ENCODE measurements around the gene NDNF. TPM values are rescaled to one million over a fixed set of nuclear protein-coding genes. Genes with fewer than 3 reads are reported as not detected.

Gene NDNF
- total RNA-seq = not detected
- polyA plus RNA-seq = under 1 TPM in 1 of 4 donors, not detected in 3; 0.11 TPM

- H3K4me1 Mint-ChIP-seq = peaks cover 0 to 29% (median 12%) of the 10 kb centered on the region in 4 donors
Observed at GRCh38 chr4:121072224-121073003, at the start of gene NDNF. Gene NDNF (minus strand): TSS chr4:121072535. CDS start chr4:121045837, 26,698 bp downstream.

GRCh38 chr4:121119715-121120114, 47.4 kb upstream of the NDNF start:
- ATAC-seq (ENCODE audit: low read depth in 2 of 2) = no peak

More at GRCh38 chr4:121072224-121073003, at the start of gene NDNF:
- Histone ChIP-seq H3K4me3 (ENCODE audit: low read depth, low read length) (peak within 1 kb of the TSS; percentile 42), H3K4me1 (ENCODE audit: control insufficient read depth, insufficient read depth, low read length, poor library complexity, severe bottlenecking) (peaks cover 27% of the 10 kb centered on the region), H3K27ac (ENCODE audit: insufficient read depth, low read length, poor library complexity, severe bottlenecking) (no peak within 1 kb of the TSS), H3K27me3 (ENCODE audit: control insufficient read depth, insufficient read depth, low read length) (peaks cover 49% of the 10 kb centered on the region), H3K9me3 (ENCODE audit: control insufficient read depth in 2 of 2, low read length in 2 of 2) (no peaks in the 10 kb centered on the region), H3K36me3 (ENCODE audit: control insufficient read depth, insufficient read depth, low read length) (no peaks in the 10 kb centered on the region)
- peak; percentile 17 to 29 (median 17) for DNase-seq
- H3K9me3 Mint-ChIP-seq = peaks cover 0 to 3% (median 0%) of the 10 kb centered on the region in 7 donors
- peak; percentile 36 to 50 for ATAC-seq (ENCODE audit: low read depth in 2 of 2)
- H3K36me3 Mint-ChIP-seq = no peaks in the 10 kb centered on the region
- H3K4me3 Mint-ChIP-seq = peak within 1 kb of the TSS; percentile 82 to 92 (median 86)
- peak within 1 kb of the TSS in 1 of 3 donors; percentile 36 for H3K27ac Mint-ChIP-seq
- peaks cover 90% of the 10 kb centered on the region for H3K27me3 Mint-ChIP-seq

GRCh38 chr4:121118344-121118743, 46.0 kb upstream of the NDNF start:
- ATAC-seq (ENCODE audit: low read depth in 2 of 2) = no peak

More at GRCh38 chr4:121119715-121120114, 47.4 kb upstream of the NDNF start:
- Histone ChIP-seq H3K4me1 (ENCODE audit: control insufficient read depth, insufficient read depth, low read length, poor library complexity, severe bottlenecking) (no peaks in the 10 kb centered on the region), H3K27me3 (ENCODE audit: control insufficient read depth, insufficient read depth, low read length) (no peaks in the 10 kb centered on the region), H3K27ac (ENCODE audit: insufficient read depth, low read length, poor library complexity, severe bottlenecking) (no peak overlapping the region), H3K36me3 (ENCODE audit: control insufficient read depth, insufficient read depth, low read length) (no peaks in the 10 kb centered on the region), H3K9me3 (ENCODE audit: control insufficient read depth in 2 of 2, low read length in 2 of 2) (no peaks in the 10 kb centered on the region), H3K4me3 (ENCODE audit: low read depth, low read length) (no peak overlapping the region)
- H3K27me3 Mint-ChIP-seq = no peaks in the 10 kb centered on the region
- DNase-seq = no peak
- no peak overlapping the region for H3K27ac Mint-ChIP-seq
- peaks cover 0 to 1% (median 0%) of the 10 kb centered on the region in 7 donors for H3K9me3 Mint-ChIP-seq
- H3K4me1 Mint-ChIP-seq = peaks cover 0 to 8% (median 5%) of the 10 kb centered on the region in 4 donors
- H3K36me3 Mint-ChIP-seq = peaks cover 4% of the 10 kb centered on the region
- H3K4me3 Mint-ChIP-seq = no peak overlapping the region

GRCh38 chr4:121114756-121115155, 42.4 kb upstream of the NDNF start:
- DNase-seq = no peak

More at GRCh38 chr4:121118344-121118743, 46.0 kb upstream of the NDNF start:
- Histone ChIP-seq H3K27ac (ENCODE audit: insufficient read depth, low read length, poor library complexity, severe bottlenecking) (no peak overlapping the region), H3K4me3 (ENCODE audit: low read depth, low read length) (no peak overlapping the region), H3K27me3 (ENCODE audit: control insufficient read depth, insufficient read depth, low read length) (no peaks in the 10 kb centered on the region), H3K9me3 (ENCODE audit: control insufficient read depth in 2 of 2, low read length in 2 of 2) (no peaks in the 10 kb centered on the region), H3K4me1 (ENCODE audit: control insufficient read depth, insufficient read depth, low read length, poor library complexity, severe bottlenecking) (no peaks in the 10 kb centered on the region), H3K36me3 (ENCODE audit: control insufficient read depth, insufficient read depth, low read length) (no peaks in the 10 kb centered on the region)
- no peak overlapping the region for H3K27ac Mint-ChIP-seq
- peaks cover 3 to 12% (median 8%) of the 10 kb centered on the region in 4 donors for H3K4me1 Mint-ChIP-seq
- H3K36me3 Mint-ChIP-seq = peaks cover 4% of the 10 kb centered on the region
- DNase-seq = peak in 1 of 3 donors; percentile 37
- no peaks in the 10 kb centered on the region for H3K27me3 Mint-ChIP-seq
- H3K4me3 Mint-ChIP-seq = no peak overlapping the region
- peaks cover 0 to 1% (median 0%) of the 10 kb centered on the region in 7 donors for H3K9me3 Mint-ChIP-seq

GRCh38 chr4:121112530-121112929, 40.2 kb upstream of the NDNF start:
- Histone ChIP-seq H3K27me3 (ENCODE audit: control insufficient read depth, insufficient read depth, low read length) (no peaks in the 10 kb centered on the region), H3K36me3 (ENCODE audit: control insufficient read depth, insufficient read depth, low read length) (no peaks in the 10 kb centered on the region), H3K4me3 (ENCODE audit: low read depth, low read length) (no peak overlapping the region), H3K4me1 (ENCODE audit: control insufficient read depth, insufficient read depth, low read length, poor library complexity, severe bottlenecking) (no peaks in the 10 kb centered on the region), H3K9me3 (ENCODE audit: control insufficient read depth in 2 of 2, low read length in 2 of 2) (no peaks in the 10 kb centered on the region), H3K27ac (ENCODE audit: insufficient read depth, low read length, poor library complexity, severe bottlenecking) (no peak overlapping the region)
- peaks cover 0 to 6% (median 5%) of the 10 kb centered on the region in 4 donors for H3K4me1 Mint-ChIP-seq
- ATAC-seq (ENCODE audit: low read depth in 2 of 2) (no peak), DNase-seq (peak in 1 of 3 donors; percentile 15)
- no peaks in the 10 kb centered on the region for H3K36me3 Mint-ChIP-seq
- no peak overlapping the region for H3K4me3 Mint-ChIP-seq
- peaks cover 11% of the 10 kb centered on the region for H3K27me3 Mint-ChIP-seq
- H3K27ac Mint-ChIP-seq = no peak overlapping the region
- no peaks in the 10 kb centered on the region for H3K9me3 Mint-ChIP-seq

More at GRCh38 chr4:121114756-121115155, 42.4 kb upstream of the NDNF start:
- H3K4me1 ChIP-seq (ENCODE audit: control insufficient read depth, insufficient read depth, low read length, poor library complexity, severe bottlenecking) = no peaks in the 10 kb centered on the region
- H3K9me3 ChIP-seq (ENCODE audit: control insufficient read depth in 2 of 2, low read length in 2 of 2) = no peaks in the 10 kb centered on the region
- Mint-ChIP-seq H3K9me3 (no peaks in the 10 kb centered on the region), H3K27ac (no peak overlapping the region), H3K36me3 (no peaks in the 10 kb centered on the region), H3K4me1 (peaks cover 3 to 13% (median 9%) of the 10 kb centered on the region in 4 donors), H3K4me3 (no peak overlapping the region), H3K27me3 (peaks cover 5% of the 10 kb centered on the region)
- no peak overlapping the region for H3K4me3 ChIP-seq (ENCODE audit: low read depth, low read length)
- no peaks in the 10 kb centered on the region for H3K27me3 ChIP-seq (ENCODE audit: control insufficient read depth, insufficient read depth, low read length)
- H3K36me3 ChIP-seq (ENCODE audit: control insufficient read depth, insufficient read depth, low read length) = no peaks in the 10 kb centered on the region
- H3K27ac ChIP-seq (ENCODE audit: insufficient read depth, low read length, poor library complexity, severe bottlenecking) = no peak overlapping the region
- no peak for ATAC-seq (ENCODE audit: low read depth in 2 of 2)

- Histone ChIP-seq H3K27me3 (ENCODE audit: control insufficient read depth, insufficient read depth, low read length) (peaks cover 16% of the 10 kb centered on the region), H3K27ac (ENCODE audit: insufficient read depth, low read length, poor library complexity, severe bottlenecking) (no peak overlapping the region), H3K4me3 (ENCODE audit: low read depth, low read length) (no peak overlapping the region), H3K4me1 (ENCODE audit: control insufficient read depth, insufficient read depth, low read length, poor library complexity, severe bottlenecking) (no peaks in the 10 kb centered on the region), H3K9me3 (ENCODE audit: control insufficient read depth in 2 of 2, low read length in 2 of 2) (no peaks in the 10 kb centered on the region), H3K36me3 (ENCODE audit: control insufficient read depth, insufficient read depth, low read length) (no peaks in the 10 kb centered on the region)
- no peak overlapping the region for H3K27ac Mint-ChIP-seq
- DNase-seq (no peak), ATAC-seq (ENCODE audit: low read depth in 2 of 2) (no peak)
- H3K4me3 Mint-ChIP-seq = no peak overlapping the region
- H3K9me3 Mint-ChIP-seq = peaks cover 0 to 2% (median 0%) of the 10 kb centered on the region in 7 donors
- no peaks in the 10 kb centered on the region for H3K36me3 Mint-ChIP-seq
- peaks cover 0 to 2% (median 0%) of the 10 kb centered on the region in 4 donors for H3K4me1 Mint-ChIP-seq
- H3K27me3 Mint-ChIP-seq = peaks cover 33% of the 10 kb centered on the region
Observed at GRCh38 chr4:121108557-121108956, 36.2 kb upstream of the NDNF start.

GRCh38 chr4:121107507-121107906, 35.2 kb upstream of the NDNF start:
- no peaks in the 10 kb centered on the region for H3K4me1 ChIP-seq (ENCODE audit: control insufficient read depth, insufficient read depth, low read length, poor library complexity, severe bottlenecking)
- peaks cover 37% of the 10 kb centered on the region for H3K27me3 Mint-ChIP-seq
- DNase-seq (no peak), ATAC-seq (ENCODE audit: low read depth in 2 of 2) (no peak)
- H3K27ac ChIP-seq (ENCODE audit: insufficient read depth, low read length, poor library complexity, severe bottlenecking) = no peak overlapping the region
- H3K9me3 ChIP-seq (ENCODE audit: control insufficient read depth in 2 of 2, low read length in 2 of 2) = no peaks in the 10 kb centered on the region
- H3K4me3 Mint-ChIP-seq = no peak overlapping the region
- peaks cover 0 to 2% (median 0%) of the 10 kb centered on the region in 7 donors for H3K9me3 Mint-ChIP-seq
- no peak overlapping the region for H3K4me3 ChIP-seq (ENCODE audit: low read depth, low read length)
- H3K36me3 Mint-ChIP-seq = no peaks in the 10 kb centered on the region
- no peak overlapping the region for H3K27ac Mint-ChIP-seq
- H3K36me3 ChIP-seq (ENCODE audit: control insufficient read depth, insufficient read depth, low read length) = no peaks in the 10 kb centered on the region
- H3K4me1 Mint-ChIP-seq = no peaks in the 10 kb centered on the region
- H3K27me3 ChIP-seq (ENCODE audit: control insufficient read depth, insufficient read depth, low read length) = peaks cover 16% of the 10 kb centered on the region

All from CD4-positive, CD25-positive, alpha-beta regulatory T cell (primary cell).